Loucy (cell line): ENCODE data around the gene CAMSAP1.

ENCODE experiments used
- H2AFZ ChIP-seq: fragments of 200-600 bp; sonication (generic); 2 replicates; pipeline ENCODE4 v1.6.0; 2016; ENCODE audit warnings: antibody characterized with exemption, mild to moderate bottlenecking, low read length, moderate library complexity
- H3F3A ChIP-seq: fragments of 200-600 bp; 2 replicates; pipeline ENCODE4 v1.6.0; 2016; ENCODE audit warnings: antibody characterized with exemption, low read depth, mild to moderate bottlenecking
- H3K27me3 ChIP-seq: fragments of 200-600 bp; sonication (generic); 2 replicates; pipeline ENCODE4 v1.6.1; 2014; ENCODE audit warnings: low read length, mild to moderate bottlenecking; ENCODE audit not compliant: insufficient read depth, poor library complexity, severe bottlenecking
- H3K36me3 ChIP-seq: fragments of 200-600 bp; sonication (generic); 2 replicates; pipeline ENCODE4 v1.6.1; 2016; ENCODE audit warnings: low read length; ENCODE audit not compliant: insufficient read depth
- H3K4me1 ChIP-seq: fragments of 200-600 bp; sonication (generic); 2 replicates; pipeline ENCODE4 v1.5.1; 2014; ENCODE audit warnings: low read length, mild to moderate bottlenecking; ENCODE audit not compliant: insufficient read depth, poor library complexity, severe bottlenecking
- H3K4me2 ChIP-seq: fragments of 200-600 bp; sonication (generic); 2 replicates; pipeline ENCODE4 v1.6.0; 2014; ENCODE audit warnings: antibody characterized with exemption, low read length, low read depth, mild to moderate bottlenecking; ENCODE audit not compliant: poor library complexity, severe bottlenecking
- H3K4me3 ChIP-seq: fragments of 200-600 bp; sonication (generic); 2 replicates; pipeline ENCODE4 v1.5.1; 2014; ENCODE audit warnings: low read length, mild to moderate bottlenecking, mixed read lengths; ENCODE audit not compliant: poor library complexity, severe bottlenecking
- H3K79me2 ChIP-seq: fragments of 200-600 bp; sonication (generic); 2 replicates; pipeline ENCODE4 v1.6.1; 2014; ENCODE audit warnings: low read length; ENCODE audit not compliant: insufficient read depth
- H3K9ac ChIP-seq: fragments of 200-600 bp; sonication (generic); 2 replicates; pipeline ENCODE4 v1.6.0; 2014; ENCODE audit warnings: mild to moderate bottlenecking, low read depth, low read length, moderate library complexity; ENCODE audit not compliant: poor library complexity, severe bottlenecking
- H3K9me2 ChIP-seq: fragments of 200-600 bp; sonication (generic); replicated peaks from 2 replicates; pipeline ENCODE4 v1.6.1; 2016; ENCODE audit warnings: low read depth, low read length, mixed read lengths
- H3K9me3 ChIP-seq: fragments of 200-600 bp; sonication (generic); 2 replicates; pipeline ENCODE4 v1.6.1; 2014; ENCODE audit warnings: mild to moderate bottlenecking, antibody characterized with exemption, low read length, low read depth; ENCODE audit not compliant: insufficient read depth
- H4K20me1 ChIP-seq: fragments of 200-600 bp; sonication (generic); 2 replicates; pipeline ENCODE4 v1.6.0; 2014; ENCODE audit warnings: antibody characterized with exemption, low read length, mild to moderate bottlenecking; ENCODE audit not compliant: insufficient read depth, poor library complexity, severe bottlenecking
- CTCF ChIP-seq: fragments of 200-600 bp; sonication (generic); conservative IDR thresholded peaks from 2 replicates; pipeline ENCODE4 v1.5.1; 2014; ENCODE audit warnings: mild to moderate bottlenecking, antibody characterized with exemption, low read length
- EZH2phosphoT487 ChIP-seq: fragments of 200-600 bp; IDR thresholded peaks from 2 replicates; pipeline ENCODE4 v1.6.1; 2018; ENCODE audit warnings: antibody characterized with exemption, mild to moderate bottlenecking, moderate library complexity, borderline replicate concordance

Gene CAMSAP1

GRCh38 chr9:135827866-135828580 is 79.3 kb downstream of the CAMSAP1 start:
- TF ChIP-seq EZH2phosphoT487 (no peak), CTCF (no peak)

GRCh38 chr9:135827301-135827700 is 80.0 kb downstream of the CAMSAP1 start:
- peaks cover 3% of the 10 kb centered on the region for H4K20me1 ChIP-seq
- H3K4me1 ChIP-seq, result no peaks in the 10 kb centered on the region
- H2AFZ ChIP-seq, result no peak overlapping the region
- H3K4me3 ChIP-seq, result no peak overlapping the region
- H3K4me2 ChIP-seq, result no peak overlapping the region
- no peaks in the 10 kb centered on the region for H3K9me2 ChIP-seq
- H3K9ac ChIP-seq, result no peak overlapping the region
- 0 out of 2 replicates have a peak, but pooled peaks cover 2% of the 10 kb centered on the region for H3K9me3 ChIP-seq
- no peaks in the 10 kb centered on the region for H3F3A ChIP-seq
- H3K36me3 ChIP-seq, result peaks cover 53% of the 10 kb centered on the region
- TF ChIP-seq CTCF, result no peak
- H3K27me3 ChIP-seq, result no peaks in the 10 kb centered on the region
- peaks cover 11% of the 10 kb centered on the region for H3K79me2 ChIP-seq

More at GRCh38 chr9:135827866-135828580, 79.3 kb downstream of the CAMSAP1 start:
- Histone ChIP-seq H3K4me3 (no peak overlapping the region), H4K20me1 (peaks cover 3% of the 10 kb centered on the region), H3K4me2 (no peak overlapping the region), H3K27me3 (no peaks in the 10 kb centered on the region), H3K4me1 (no peaks in the 10 kb centered on the region), H3K36me3 (peaks cover 46% of the 10 kb centered on the region), H3K9ac (no peak overlapping the region), H3K9me3 (0 out of 2 replicates have a peak, but pooled peaks cover 2% of the 10 kb centered on the region), H3K9me2 (no peaks in the 10 kb centered on the region), H3K79me2 (peaks cover 11% of the 10 kb centered on the region), H2AFZ (no peak overlapping the region), H3F3A (no peaks in the 10 kb centered on the region)

- Histone ChIP-seq H3K4me1 (no peaks in the 10 kb centered on the region), H3K4me2 (no peak overlapping the region), H3K36me3 (peaks cover 64% of the 10 kb centered on the region), H3K9ac (no peak overlapping the region), H3K9me2 (no peaks in the 10 kb centered on the region), H4K20me1 (peaks cover 3% of the 10 kb centered on the region), H3K4me3 (no peak overlapping the region), H3K27me3 (no peaks in the 10 kb centered on the region), H3K79me2 (peaks cover 11% of the 10 kb centered on the region), H3K9me3 (0 out of 2 replicates have a peak, but pooled peaks cover 2% of the 10 kb centered on the region), H3F3A (no peaks in the 10 kb centered on the region), H2AFZ (no peak overlapping the region)
- TF ChIP-seq EZH2phosphoT487 (no peak), CTCF (no peak)
Observed at GRCh38 chr9:135826188-135826545, 81.2 kb downstream of the CAMSAP1 start.
